ENCODE data around the gene FMN1.

FMN1 gene

GRCh38 chr15:32817577-32817976, 376.9 kb downstream of the FMN1 start:
- no peak for DNase-seq

GRCh38 chr15:32807331-32807730, 387.2 kb downstream of the FMN1 start:
- no peak for DNase-seq

GRCh38 chr15:32803631-32804030, 390.9 kb downstream of the FMN1 start:
- DNase-seq: no peak

- DNase-seq: no peak
These were observed 392.1 kb downstream of the FMN1 start for GRCh38 chr15:32802286-32802936.

- no peak for DNase-seq
These were observed 394.5 kb downstream of the FMN1 start for GRCh38 chr15:32799936-32800535.

- no peak for DNase-seq
These were observed 397.7 kb downstream of the FMN1 start for GRCh38 chr15:32796856-32797255.

GRCh38 chr15:32794973-32795372, 399.5 kb downstream of the FMN1 start:
- DNase-seq: no peak

- no peak for DNase-seq
These were observed 402.1 kb downstream of the FMN1 start for GRCh38 chr15:32792436-32792835.

- DNase-seq: no peak
These were observed 404.0 kb downstream of the FMN1 start for GRCh38 chr15:32790352-32790999.

- DNase-seq: no peak
These were observed 406.6 kb downstream of the FMN1 start for GRCh38 chr15:32787949-32788348.

- no peak for DNase-seq
These were observed 407.6 kb downstream of the FMN1 start for GRCh38 chr15:32786906-32787305.

GRCh38 chr15:32784581-32784980, 409.9 kb downstream of the FMN1 start:
- DNase-seq: no peak

- no peak for DNase-seq
These were observed 412.7 kb downstream of the FMN1 start for GRCh38 chr15:32781781-32782180.

- DNase-seq: no peak
These were observed 415.9 kb downstream of the FMN1 start for GRCh38 chr15:32778391-32779176.

- DNase-seq: no peak
These were observed 419.4 kb downstream of the FMN1 start for GRCh38 chr15:32775103-32775502.

- no peak for DNase-seq
These were observed 420.5 kb downstream of the FMN1 start for GRCh38 chr15:32774022-32774421.

- DNase-seq: no peak
These were observed 427.3 kb downstream of the FMN1 start for GRCh38 chr15:32767236-32767635.

- DNase-seq: no peak
These were observed 428.4 kb downstream of the FMN1 start for GRCh38 chr15:32766101-32766500.

- no peak for DNase-seq
These were observed 429.3 kb downstream of the FMN1 start for GRCh38 chr15:32765236-32765635.

GRCh38 chr15:32763295-32763694, 431.2 kb downstream of the FMN1 start:
- no peak for DNase-seq

GRCh38 chr15:32757426-32757825, 437.1 kb downstream of the FMN1 start:
- no peak for DNase-seq

GRCh38 chr15:32750979-32751378, 443.5 kb downstream of the FMN1 start:
- DNase-seq: no peak

- no peak for DNase-seq
These were observed 446.6 kb downstream of the FMN1 start for GRCh38 chr15:32747921-32748342.

Measured in NCI-H748 treated with DMSO at 0.1 percent for 48 hours (cell line).